Smooth muscle cell (in vitro differentiated cells): Measurements from ENCODE around the gene DOCK1. TPM values are rescaled to one million over a fixed set of nuclear protein-coding genes. Genes with fewer than 3 reads are reported as not detected.

Experiments used
- DNase-seq: peaks from one replicate; lab custom pipeline; 2025; ENCODE audit not compliant: unreplicated experiment; lab: John Stamatoyannopoulos, UW
- H2AFZ ChIP-seq: fragments of 200-600 bp; sonication (generic); 2 replicates; pipeline ENCODE4 v1.6.0; 2016; ENCODE audit warnings: antibody characterized with exemption, low read depth, mild to moderate bottlenecking
- H3F3A ChIP-seq: fragments of 200-600 bp; sonication (generic); 2 replicates; pipeline ENCODE4 v1.6.0; 2017; ENCODE audit warnings: antibody characterized with exemption, low read depth
- H3K27ac ChIP-seq: fragments of 200-600 bp; sonication (generic); 2 replicates; pipeline ENCODE4 v1.5.1; 2016; ENCODE audit warnings: low read depth, mild to moderate bottlenecking
- H3K27me3 ChIP-seq: fragments of 200-600 bp; sonication (generic); 2 replicates; pipeline ENCODE4 v1.6.1; 2016; ENCODE audit warnings: low read depth, mild to moderate bottlenecking
- H3K36me3 ChIP-seq: fragments of 200-600 bp; sonication (generic); 2 replicates; pipeline ENCODE4 v1.5.1; 2016; ENCODE audit warnings: low read depth
- H3K4me1 ChIP-seq: fragments of 200-600 bp; sonication (generic); 2 replicates; pipeline ENCODE4 v1.5.1; 2016; ENCODE audit warnings: low read depth
- H3K4me2 ChIP-seq: fragments of 200-600 bp; sonication (generic); 2 replicates; pipeline ENCODE4 v1.6.0; 2016; ENCODE audit warnings: mild to moderate bottlenecking
- H3K4me3 ChIP-seq: fragments of 200-600 bp; sonication (generic); 2 replicates; pipeline ENCODE4 v1.5.1; 2016; ENCODE audit warnings: mild to moderate bottlenecking
- H3K79me2 ChIP-seq: fragments of 200-600 bp; sonication (generic); 2 replicates; pipeline ENCODE4 v1.6.0; 2016; ENCODE audit warnings: low read depth, mild to moderate bottlenecking
- H3K9ac ChIP-seq: fragments of 200-600 bp; sonication (generic); 2 replicates; pipeline ENCODE4 v1.6.0; 2016; ENCODE audit warnings: low read depth
- H3K9me3 ChIP-seq: fragments of 200-600 bp; sonication (generic); replicated peaks from 2 replicates; pipeline ENCODE4 v1.5.1; 2016; ENCODE audit warnings: low read depth
- H4K20me1 ChIP-seq: fragments of 200-600 bp; sonication (generic); 2 replicates; pipeline ENCODE4 v1.6.0; 2016; ENCODE audit warnings: low read depth
- WGBS: methylation state at CpG from one replicate; pipeline ENCODE4 v1.1.7; 2016; ENCODE audit warnings: low lambda C conversion rate; 5-methylcytosine and 5-hydroxymethylcytosine counted together
- polyA plus RNA-seq: library from polyadenylated mRNA; unstranded; fragments of >200 nt; fragmentation: Nextera tagmentation; extraction: Ambion mirVana; gene quantifications from 2 replicates; pipeline ENCODE4 v1.2.1, GENCODE V29; 2016
- total RNA-seq: library from RNA; depleted of rRNA; stranded (reverse); fragments of >200 nt; gene quantifications from 2 replicates; pipeline ENCODE4 v1.2.3, GENCODE V29; 2014
- TF ChIP-seq, protein P1 (sequence below): fragments of 200-600 bp; sonication (generic); IDR thresholded peaks from 2 replicates; pipeline ENCODE4 v1.5.1; 2017; ENCODE audit warnings: borderline replicate concordance, mild to moderate bottlenecking, antibody characterized with exemption; ENCODE audit not compliant: insufficient read depth, poor library complexity, severe bottlenecking

The DOCK1 gene
- total and polyA plus RNA-seq, 2 experiments from 2014 or later = 18.4 to 37.1 TPM

- Histone ChIP-seq H3K4me3 (no peak overlapping the region), H3K79me2 (no peaks in the 10 kb centered on the region), H2AFZ (no peak overlapping the region), H3K27ac (no peak overlapping the region), H3K9me3 (no peaks in the 10 kb centered on the region), H3K4me2 (no peak overlapping the region), H3K4me1 (peaks cover 3% of the 10 kb centered on the region), H3K36me3 (no peaks in the 10 kb centered on the region), H4K20me1 (peaks cover 38% of the 10 kb centered on the region), H3F3A (no peaks in the 10 kb centered on the region), H3K27me3 (no peaks in the 10 kb centered on the region), H3K9ac (no peak overlapping the region)
- TF ChIP-seq, protein P1, sequence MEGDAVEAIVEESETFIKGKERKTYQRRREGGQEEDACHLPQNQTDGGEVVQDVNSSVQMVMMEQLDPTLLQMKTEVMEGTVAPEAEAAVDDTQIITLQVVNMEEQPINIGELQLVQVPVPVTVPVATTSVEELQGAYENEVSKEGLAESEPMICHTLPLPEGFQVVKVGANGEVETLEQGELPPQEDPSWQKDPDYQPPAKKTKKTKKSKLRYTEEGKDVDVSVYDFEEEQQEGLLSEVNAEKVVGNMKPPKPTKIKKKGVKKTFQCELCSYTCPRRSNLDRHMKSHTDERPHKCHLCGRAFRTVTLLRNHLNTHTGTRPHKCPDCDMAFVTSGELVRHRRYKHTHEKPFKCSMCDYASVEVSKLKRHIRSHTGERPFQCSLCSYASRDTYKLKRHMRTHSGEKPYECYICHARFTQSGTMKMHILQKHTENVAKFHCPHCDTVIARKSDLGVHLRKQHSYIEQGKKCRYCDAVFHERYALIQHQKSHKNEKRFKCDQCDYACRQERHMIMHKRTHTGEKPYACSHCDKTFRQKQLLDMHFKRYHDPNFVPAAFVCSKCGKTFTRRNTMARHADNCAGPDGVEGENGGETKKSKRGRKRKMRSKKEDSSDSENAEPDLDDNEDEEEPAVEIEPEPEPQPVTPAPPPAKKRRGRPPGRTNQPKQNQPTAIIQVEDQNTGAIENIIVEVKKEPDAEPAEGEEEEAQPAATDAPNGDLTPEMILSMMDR = no peak
- 94% methylated on average over 6 of the region's 6 CpGs for WGBS
- DNase-seq = no peak
These were observed 274.5 kb downstream of the DOCK1 start for GRCh38 chr10:127179612-127180250.

DNA sequence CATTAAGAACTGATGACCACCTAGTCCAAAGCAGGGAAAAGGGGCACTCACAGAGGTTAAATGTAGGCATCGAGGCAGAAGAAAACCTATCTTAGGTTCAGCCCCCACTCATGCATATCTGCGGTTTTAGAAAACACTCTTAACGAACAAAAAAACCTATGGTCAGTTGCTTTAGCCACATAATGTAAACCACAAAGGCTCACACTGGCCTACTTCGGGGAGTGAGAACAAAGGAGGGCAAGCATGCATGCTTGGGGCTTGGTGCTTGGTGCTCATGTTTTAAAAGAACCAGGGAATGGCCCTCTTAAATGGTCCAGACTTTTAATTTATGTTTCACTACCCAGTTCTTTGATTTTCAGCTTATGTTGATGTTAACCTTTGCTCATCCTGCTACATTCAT lies 276.9 kb downstream of the DOCK1 start:
- Histone ChIP-seq H3K4me3 (no peak overlapping the region), H2AFZ (no peak overlapping the region), H3F3A (no peaks in the 10 kb centered on the region), H3K9ac (no peak overlapping the region), H3K36me3 (no peaks in the 10 kb centered on the region), H3K27ac (no peak overlapping the region), H3K79me2 (no peaks in the 10 kb centered on the region), H3K4me2 (no peak overlapping the region), H3K4me1 (peaks cover 3% of the 10 kb centered on the region), H3K27me3 (no peaks in the 10 kb centered on the region), H3K9me3 (no peaks in the 10 kb centered on the region), H4K20me1 (peaks cover 39% of the 10 kb centered on the region)
- 83% methylated on average over 4 of the region's 4 CpGs for WGBS
- TF ChIP-seq, protein P1 = no peak
- DNase-seq = no peak

GRCh38 chr10:127184582-127184981 lies 279.4 kb downstream of the DOCK1 start:
- Histone ChIP-seq H3F3A (no peaks in the 10 kb centered on the region), H4K20me1 (peaks cover 43% of the 10 kb centered on the region), H2AFZ (no peak overlapping the region), H3K4me2 (no peak overlapping the region), H3K27ac (no peak overlapping the region), H3K36me3 (no peaks in the 10 kb centered on the region), H3K9me3 (no peaks in the 10 kb centered on the region), H3K9ac (no peak overlapping the region), H3K27me3 (no peaks in the 10 kb centered on the region), H3K4me1 (peaks cover 3% of the 10 kb centered on the region), H3K79me2 (no peaks in the 10 kb centered on the region), H3K4me3 (no peak overlapping the region)
- TF ChIP-seq, protein P1 = no peak
- DNase-seq = no peak
- 98% methylated on average over 2 of the region's 2 CpGs for WGBS

DNA sequence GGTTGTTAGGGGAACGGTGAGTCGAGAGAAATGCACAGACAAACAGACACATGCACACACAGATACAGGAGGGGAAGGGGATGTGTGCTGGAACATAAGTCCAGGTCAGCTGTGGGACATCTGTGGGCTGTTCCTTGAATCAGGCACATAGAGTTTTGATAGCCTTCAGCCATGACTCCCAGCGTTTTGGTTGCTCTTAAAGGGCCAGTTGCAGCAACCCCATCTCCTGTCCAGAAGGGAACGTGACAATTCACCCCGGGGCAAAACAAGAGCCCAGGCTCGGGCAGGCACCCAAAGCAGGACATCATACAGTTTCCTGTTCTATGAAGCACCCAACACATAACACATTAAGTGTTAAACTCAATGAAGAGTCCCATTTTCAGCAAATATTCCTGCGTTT lies 281.6 kb downstream of the DOCK1 start:
- no peaks in the 10 kb centered on the region for H3F3A ChIP-seq
- H3K4me1 ChIP-seq = peaks cover 3% of the 10 kb centered on the region
- no peak overlapping the region for H3K4me3 ChIP-seq
- H3K27ac ChIP-seq = no peak overlapping the region
- H3K79me2 ChIP-seq = no peaks in the 10 kb centered on the region
- H3K36me3 ChIP-seq = no peaks in the 10 kb centered on the region
- no peak overlapping the region for H2AFZ ChIP-seq
- no peak overlapping the region for H3K9ac ChIP-seq
- no peak overlapping the region for H3K4me2 ChIP-seq
- WGBS = 76% methylated on average over 7 of the region's 7 CpGs
- H4K20me1 ChIP-seq = peaks cover 54% of the 10 kb centered on the region
- DNase-seq = no peak
- H3K27me3 ChIP-seq = no peaks in the 10 kb centered on the region
- TF ChIP-seq, protein P1 = no peak
- no peaks in the 10 kb centered on the region for H3K9me3 ChIP-seq
